Activated B cell treated with CpG ODN at 0.5 μM for 24 hours (primary cell): ENCODE data around the gene CADPS2. TPM values are rescaled to one million over a fixed set of nuclear protein-coding genes. Genes with fewer than 3 reads are reported as not detected.

Experiments
- ATAC-seq: fragments of 200-7000 bp; cut with Tn5 transposase; one replicate; pipeline ENCODE4 v1.10.0; 2021; ENCODE audit warnings: low read depth, mild to moderate bottlenecking, moderate library complexity
- CTCF ChIA-PET: fragments of 350-600 bp; sonication (Branson Sonifier 250); formaldehyde crosslinking; loops from one replicate; lab custom pipeline; 2021; ENCODE audit warnings: antibody characterized with exemption; lab: Charles Lee
- POLR2A ChIA-PET: fragments of 350-600 bp; sonication (Branson Sonifier 250); formaldehyde crosslinking; loops from one replicate; lab custom pipeline; 2021; ENCODE audit warnings: antibody characterized with exemption; lab: Charles Lee
- DNase-seq: peaks from one replicate; pipeline ENCODE4 v3.0.0; 2022
- H3K27ac Mint-ChIP-seq: one replicate; pipeline ENCODE4 v1.8.0; 2020; ENCODE audit warnings: mixed read lengths
- H3K27me3 Mint-ChIP-seq: one replicate; pipeline ENCODE4 v1.8.0; 2021; ENCODE audit warnings: mixed read lengths
- H3K36me3 Mint-ChIP-seq: one replicate; pipeline ENCODE4 v1.8.0; 2021; ENCODE audit warnings: low read depth, mixed read lengths
- H3K4me1 Mint-ChIP-seq: one replicate; pipeline ENCODE4 v1.8.0; 2021; ENCODE audit warnings: mixed read lengths
- H3K4me3 Mint-ChIP-seq: one replicate; pipeline ENCODE4 v1.8.0; 2020; ENCODE audit warnings: mild to moderate bottlenecking, mixed read lengths
- H3K9me3 Mint-ChIP-seq: one replicate; pipeline ENCODE4 v1.8.0; 2020; ENCODE audit warnings: mixed read lengths
- CTCF ChIP-seq: fragments of 200-600 bp; IDR thresholded peaks from one replicate; pipeline ENCODE4 v1.8.0; 2022; ENCODE audit warnings: antibody characterized with exemption, mild to moderate bottlenecking
- intact Hi-C: fragments of 100-400 bp; cut with micrococcal nuclease; formaldehyde crosslinking; loops from one replicate; pipeline ENCODE4 v1.15.1; 2024
- total RNA-seq: library from RNA; stranded (reverse); gene quantifications from 2 replicates; pipeline ENCODE4 v1.2.3, GENCODE V29; 2022

The CADPS2 gene
- total RNA-seq, 1 donor from 2014 or later = not detected

- TF ChIP-seq CTCF = no peak
- ATAC-seq (no peak), DNase-seq (no peak)
- Mint-ChIP-seq H3K9me3 (peaks cover 3% of the 10 kb centered on the region), H3K4me1 (no peaks in the 10 kb centered on the region), H3K36me3 (no peaks in the 10 kb centered on the region), H3K4me3 (no peak overlapping the region), H3K27me3 (no peaks in the 10 kb centered on the region), H3K27ac (no peak overlapping the region)
- ChIA-PET CTCF (no interaction called here), POLR2A (no interaction called here)
- intact Hi-C loops = no loop called here
Observed at GRCh38 chr7:122600042-122600441, 286.2 kb downstream of the CADPS2 start.

GRCh38 chr7:122597277-122597676 is 289.0 kb downstream of the CADPS2 start:
- ATAC-seq (no peak), DNase-seq (no peak)
- Mint-ChIP-seq H3K4me3 (no peak overlapping the region), H3K36me3 (no peaks in the 10 kb centered on the region), H3K27me3 (no peaks in the 10 kb centered on the region), H3K4me1 (no peaks in the 10 kb centered on the region), H3K27ac (no peak overlapping the region), H3K9me3 (no peaks in the 10 kb centered on the region)
- ChIA-PET POLR2A (no interaction called here), CTCF (no interaction called here)
- no peak for TF ChIP-seq CTCF
- intact Hi-C loops = no loop called here

- POLR2A ChIA-PET = no interaction called here
- no peaks in the 10 kb centered on the region for H3K36me3 Mint-ChIP-seq
Observed at GRCh38 chr7:122595885-122596284, 290.4 kb downstream of the CADPS2 start.

GRCh38 chr7:122588621-122589020 is 297.6 kb downstream of the CADPS2 start:
- TF ChIP-seq CTCF = no peak
- intact Hi-C loops = no loop called here
- no peaks in the 10 kb centered on the region for H3K4me1 Mint-ChIP-seq
- no peak overlapping the region for H3K4me3 Mint-ChIP-seq
- ATAC-seq (no peak), DNase-seq (no peak)
- CTCF ChIA-PET = no interaction called here
- no peaks in the 10 kb centered on the region for H3K9me3 Mint-ChIP-seq
- POLR2A ChIA-PET = no interaction called here
- H3K27me3 Mint-ChIP-seq = no peaks in the 10 kb centered on the region
- no peak overlapping the region for H3K27ac Mint-ChIP-seq
- H3K36me3 Mint-ChIP-seq = no peaks in the 10 kb centered on the region

More at GRCh38 chr7:122595885-122596284, 290.4 kb downstream of the CADPS2 start:
- ATAC-seq (no peak), DNase-seq (no peak)
- intact Hi-C loops = no loop called here
- Mint-ChIP-seq H3K9me3 (no peaks in the 10 kb centered on the region), H3K4me3 (no peak overlapping the region), H3K4me1 (no peaks in the 10 kb centered on the region), H3K27me3 (no peaks in the 10 kb centered on the region), H3K27ac (no peak overlapping the region)
- TF ChIP-seq CTCF = no peak
- CTCF ChIA-PET = no interaction called here

- Mint-ChIP-seq H3K4me3 (no peak overlapping the region), H3K27ac (no peak overlapping the region), H3K9me3 (no peaks in the 10 kb centered on the region), H3K27me3 (no peaks in the 10 kb centered on the region), H3K4me1 (no peaks in the 10 kb centered on the region), H3K36me3 (no peaks in the 10 kb centered on the region)
- no peak for ATAC-seq
- TF ChIP-seq CTCF = no peak
- CTCF ChIA-PET = no interaction called here
- DNase-seq = no peak
- POLR2A ChIA-PET = no interaction called here
- intact Hi-C loops = no loop called here
Observed at GRCh38 chr7:122584676-122585251, 301.5 kb downstream of the CADPS2 start.
